ENCODE measurements around the gene ARHGAP20. TPM values are rescaled to one million over a fixed set of nuclear protein-coding genes. Genes with fewer than 3 reads are reported as not detected.

Gene ARHGAP20
- total and polyA plus RNA-seq, 2 of the 8 experiments (the other 6 are each of a cell fraction or from before 2014, with no cell fraction given) = 0.05 to 0.28 TPM

- Histone ChIP-seq H2AK5ac (ENCODE audit: low read depth, low read length) (no peak overlapping the region), H4K5ac (ENCODE audit: insufficient read length, low read depth, low read length) (no peak overlapping the region), H2BK15ac (ENCODE audit: low read length) (no peak overlapping the region), H3K27ac (ENCODE audit: low read depth, low read length) (no peak overlapping the region), H3K9me3 (ENCODE audit: insufficient read depth in 2 of 2, low read depth in 1 of 2, low read length in 1 of 2) (no peaks in the 10 kb centered on the region), H2AFZ (ENCODE audit: low read length) (no peak overlapping the region), H3K4me2 (ENCODE audit: insufficient read depth in 1 of 2, low read depth in 2 of 2, low read length in 2 of 2) (peak overlapping the region; percentile 77 to 98; a peak in 3 of 4 replicates), H3K27me3 (replicated peaks in 1 of 4; ENCODE audit: control insufficient read depth in 3 of 4, extremely low read depth in 1 of 4, insufficient read depth in 3 of 4, low read length in 3 of 4) (peaks cover 22 to 55% (median 45%) of the 10 kb centered on the region in 4 experiments), H3K4ac (replicated peaks; ENCODE audit: insufficient read length, low read depth, low read length) (no peak overlapping the region), H3K9ac (replicated peaks in 1 of 4; ENCODE audit: extremely low read depth in 1 of 4, low read depth in 3 of 4, low read length in 3 of 4) (no peak overlapping the region), H4K8ac (ENCODE audit: extremely low read depth, insufficient read depth, low read length) (no peak overlapping the region), H3K18ac (ENCODE audit: extremely low read depth, low read length) (no peak overlapping the region), H4K91ac (replicated peaks; ENCODE audit: insufficient read length, low read length) (no peak overlapping the region), H3K4me3 (ENCODE audit: extremely low read depth in 1 of 4, insufficient read depth in 2 of 4, low read depth in 3 of 4, low read length in 4 of 4) (peak overlapping the region in 1 of 4 experiments; percentile 78; a peak in 2 of 8 replicates), H3K14ac (ENCODE audit: insufficient read length) (no peak overlapping the region), H3K4me1 (replicated peaks in 1 of 4; ENCODE audit: control insufficient read depth in 3 of 4, insufficient read depth in 4 of 4, low read length in 3 of 4) (peaks cover 3 to 12% (median 7%) of the 10 kb centered on the region in 4 experiments; a peak in 6 of 7 replicates), H4K20me1 (replicated peaks in 1 of 2; ENCODE audit: control insufficient read depth in 1 of 2, insufficient read depth in 2 of 2, low read length in 2 of 2) (no peaks in the 10 kb centered on the region), H3K36me3 (ENCODE audit: control insufficient read depth in 2 of 4, insufficient read depth in 4 of 4, low read length in 3 of 4) (no peaks in the 10 kb centered on the region), H3K23ac (ENCODE audit: insufficient read length) (no peak overlapping the region), H3K79me1 (ENCODE audit: low read depth, low read length) (no peaks in the 10 kb centered on the region), H2BK20ac (ENCODE audit: low read length) (no peak overlapping the region), H3K23me2 (ENCODE audit: low read depth, low read length) (peaks cover 19% of the 10 kb centered on the region; the same call in 1 of the 2 replicates), H2BK12ac (ENCODE audit: low read depth, low read length) (no peak overlapping the region), H2BK5ac (ENCODE audit: low read depth, low read length) (no peak overlapping the region), H3K79me2 (ENCODE audit: control insufficient read depth in 1 of 2, insufficient read depth in 2 of 2, low read length in 2 of 2) (no peaks in the 10 kb centered on the region), H2BK120ac (replicated peaks; ENCODE audit: low read depth, low read length) (no peak overlapping the region), H3K56ac (replicated peaks; ENCODE audit: insufficient read length, low read depth, low read length) (no peak overlapping the region)
- CTCF ChIA-PET (ENCODE audit: partially characterized antibody) = interaction anchor here (1.3 kb wide), 1 partner anchor 21 kb away, joined by 3 read pairs; no protein-coding TSS in a partner anchor
- POLR2A ChIA-PET (ENCODE audit: partially characterized antibody) = no interaction called here
- FAIRE-seq (no peak), DNase-seq (ENCODE audit: low read depth in 1 of 2, low spot score in 2 of 2) (no peak)
- 75% methylated on average over 9 of the region's 9 CpGs; no CpG with 5 or more reads in 1 of the 2 experiments for WGBS, 2 experiments (ENCODE audit: extremely low coverage in 1 of 2, insufficient coverage in 1 of 2, insufficient read length in 1 of 2, insufficient replicate concordance in 2 of 2, low coverage in 1 of 2, low lambda C conversion rate in 2 of 2, missing lambda C conversion rate in 1 of 2)
- TF ChIP-seq SP4 (IDR thresholded peaks at IDR 0.05; ENCODE audit: low read length) (no peak), POLR2A (IDR thresholded peaks at IDR 0.05; ENCODE audit: control extremely low read depth in 1 of 2, low read depth in 2 of 2, low read length in 2 of 2) (no peak)
Measured at GRCh38 chr11:110713449-110713776, 1.2 kb upstream of the ARHGAP20 start.

Data from H1 (cell line).